HG03196 (cell line): ENCODE measurements around the gene BAIAP2.

Experiments
- ATAC-seq: cut with Tn5 transposase; IDR thresholded peaks from one replicate; pipeline ENCODE4 v1.9.1; 2021; ENCODE audit not compliant: unreplicated experiment

Gene BAIAP2

GRCh38 chr17:81102869-81103268 is 67.9 kb downstream of the BAIAP2 start:
- no peak for ATAC-seq

GRCh38 chr17:81103379-81103778 is 68.4 kb downstream of the BAIAP2 start:
- ATAC-seq = no peak

- no peak for ATAC-seq
These were observed 71.8 kb downstream of the BAIAP2 start for GRCh38 chr17:81106716-81107115.

- ATAC-seq = no peak
These were observed 73.3 kb downstream of the BAIAP2 start for GRCh38 chr17:81108220-81108619.

GRCh38 chr17:81109957-81110356 is 75.0 kb downstream of the BAIAP2 start:
- no peak for ATAC-seq

- no peak for ATAC-seq
These were observed 75.6 kb downstream of the BAIAP2 start for GRCh38 chr17:81110488-81111040.

GRCh38 chr17:81111066-81111465 is 76.1 kb downstream of the BAIAP2 start:
- ATAC-seq = no peak

- ATAC-seq = no peak
These were observed 77.5 kb downstream of the BAIAP2 start for GRCh38 chr17:81112450-81112849.

- ATAC-seq = no peak
These were observed 78.3 kb downstream of the BAIAP2 start for GRCh38 chr17:81113158-81113724.

- ATAC-seq = no peak
These were observed 79.6 kb downstream of the BAIAP2 start for GRCh38 chr17:81114351-81115093.

GRCh38 chr17:81115219-81115618 is 80.3 kb downstream of the BAIAP2 start:
- no peak for ATAC-seq

GRCh38 chr17:81115749-81116464 is 81.0 kb downstream of the BAIAP2 start:
- no peak for ATAC-seq

GRCh38 chr17:81116704-81117103 is 81.8 kb downstream of the BAIAP2 start:
- no peak for ATAC-seq

GRCh38 chr17:81117672-81118198 is 82.8 kb downstream of the BAIAP2 start:
- ATAC-seq = no peak

GRCh38 chr17:81118308-81119221 is 83.6 kb downstream of the BAIAP2 start:
- ATAC-seq = no peak

GRCh38 chr17:81119223-81120148 is 84.5 kb downstream of the BAIAP2 start:
- ATAC-seq = no peak

GRCh38 chr17:81120149-81120484 is 85.2 kb downstream of the BAIAP2 start:
- no peak for ATAC-seq

- ATAC-seq = no peak
These were observed 86.0 kb downstream of the BAIAP2 start for GRCh38 chr17:81120695-81121621.
